ENCODE data around the gene RRN3. TPM values are rescaled to one million over a fixed set of nuclear protein-coding genes. Genes with fewer than 3 reads are reported as not detected.
A peak's percentile ranks its signal among the peaks of the same experiment; 100 is the strongest.
"Not testable (repeated sequence)": the region's sequence is repeated elsewhere in the genome, so short reads cannot be mapped to it uniquely, and the experiment has no call there.

RRN3 gene
- polyA plus RNA-seq, 4 donors = 12.5 to 37.9 (median 15.8) TPM

DNA sequence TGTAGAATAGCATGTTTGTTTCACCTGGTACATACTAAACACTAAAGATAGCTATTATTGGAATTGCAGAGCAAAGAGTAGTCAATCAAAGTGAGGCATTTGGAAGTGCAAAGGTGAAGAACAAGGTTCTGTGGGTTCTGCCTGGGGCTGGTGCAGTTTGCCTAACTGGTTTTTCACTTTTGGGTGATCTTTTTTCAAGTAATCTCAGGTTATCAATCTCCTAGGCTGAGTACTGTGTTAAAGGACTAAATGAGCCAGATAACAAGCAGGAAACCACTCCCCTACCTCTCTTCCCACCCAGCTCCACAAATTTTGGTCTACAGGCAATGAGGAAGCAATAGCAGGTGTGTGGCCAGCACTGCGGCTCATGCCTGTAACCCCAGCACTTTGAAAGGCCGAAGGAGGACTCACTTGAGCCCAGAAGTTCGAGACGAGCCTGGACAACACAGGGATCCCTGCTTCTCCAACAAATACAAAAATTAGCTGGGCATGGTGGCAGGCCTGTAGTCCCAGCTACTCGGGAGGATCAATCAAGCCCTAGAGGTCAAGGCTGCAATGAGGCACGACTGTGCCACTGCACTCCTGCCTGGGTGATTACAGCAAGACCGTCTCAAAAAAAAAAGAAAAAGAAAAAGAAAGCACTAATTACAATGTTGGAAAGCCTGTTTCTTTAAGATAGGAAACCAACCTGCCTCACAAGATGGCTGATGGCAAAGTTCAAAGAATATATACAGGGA is 36.2 kb downstream of the RRN3 start:
- WGBS, 3 donors = 21 to 58% (median 37%) methylated on average over 7 of the region's 7 CpGs
- FAIRE-seq (no peak), DNase-seq (peak; percentile 39 to 64)
- Histone ChIP-seq H3K4me3 (ENCODE audit: low read depth in 1 of 3, low read length in 3 of 3) (no peak overlapping the region), H3K9me3 (ENCODE audit: control insufficient read depth in 2 of 2, insufficient read depth in 1 of 2, low read depth in 1 of 2, low read length in 1 of 2) (no peaks in the 10 kb centered on the region), H3K36me3 (ENCODE audit: control insufficient read depth in 3 of 3, insufficient read depth in 2 of 3, low read depth in 1 of 3, low read length in 3 of 3) (peaks cover 8 to 20% (median 18%) of the 10 kb centered on the region in 3 donors), H3K27me3 (ENCODE audit: control insufficient read depth in 3 of 3, insufficient read depth in 3 of 3, low read length in 3 of 3) (no peaks in the 10 kb centered on the region), H3K4me1 (ENCODE audit: control insufficient read depth in 3 of 3, insufficient read depth in 2 of 3, low read depth in 1 of 3, low read length in 2 of 3) (peaks cover 0 to 13% (median 0%) of the 10 kb centered on the region in 3 donors), H3K27ac (ENCODE audit: low read depth in 1 of 3, low read length in 2 of 3) (peak overlapping the region in 2 of 3 donors; percentile 13 to 78)

GRCh38 chr16:15055141-15056053 is 38.7 kb downstream of the RRN3 start:
- peak overlapping the region; percentile 83 to 95 (median 88) for H3K4me3 ChIP-seq (ENCODE audit: low read depth in 1 of 3, low read length in 3 of 3)
- FAIRE-seq (no peak), DNase-seq (peak in 1 of 2 donors; percentile 20)
- WGBS, 3 donors = 3 to 4% (median 3%) methylated on average over 62 to 81 of the region's 81 CpGs
- H3K27me3 ChIP-seq (ENCODE audit: control insufficient read depth in 3 of 3, insufficient read depth in 3 of 3, low read length in 3 of 3) = no peaks in the 10 kb centered on the region
- H3K4me1 ChIP-seq (ENCODE audit: control insufficient read depth in 3 of 3, insufficient read depth in 2 of 3, low read depth in 1 of 3, low read length in 2 of 3) = peaks cover 0 to 13% (median 0%) of the 10 kb centered on the region in 3 donors
- H3K36me3 ChIP-seq (ENCODE audit: control insufficient read depth in 3 of 3, insufficient read depth in 2 of 3, low read depth in 1 of 3, low read length in 3 of 3) = peaks cover 0 to 6% (median 5%) of the 10 kb centered on the region in 3 donors
- H3K27ac ChIP-seq (ENCODE audit: low read depth in 1 of 3, low read length in 2 of 3) = peak overlapping the region in 1 of 3 donors; percentile 75
- H3K9me3 ChIP-seq (ENCODE audit: control insufficient read depth in 2 of 2, insufficient read depth in 1 of 2, low read depth in 1 of 2, low read length in 1 of 2) = no peaks in the 10 kb centered on the region

DNA sequence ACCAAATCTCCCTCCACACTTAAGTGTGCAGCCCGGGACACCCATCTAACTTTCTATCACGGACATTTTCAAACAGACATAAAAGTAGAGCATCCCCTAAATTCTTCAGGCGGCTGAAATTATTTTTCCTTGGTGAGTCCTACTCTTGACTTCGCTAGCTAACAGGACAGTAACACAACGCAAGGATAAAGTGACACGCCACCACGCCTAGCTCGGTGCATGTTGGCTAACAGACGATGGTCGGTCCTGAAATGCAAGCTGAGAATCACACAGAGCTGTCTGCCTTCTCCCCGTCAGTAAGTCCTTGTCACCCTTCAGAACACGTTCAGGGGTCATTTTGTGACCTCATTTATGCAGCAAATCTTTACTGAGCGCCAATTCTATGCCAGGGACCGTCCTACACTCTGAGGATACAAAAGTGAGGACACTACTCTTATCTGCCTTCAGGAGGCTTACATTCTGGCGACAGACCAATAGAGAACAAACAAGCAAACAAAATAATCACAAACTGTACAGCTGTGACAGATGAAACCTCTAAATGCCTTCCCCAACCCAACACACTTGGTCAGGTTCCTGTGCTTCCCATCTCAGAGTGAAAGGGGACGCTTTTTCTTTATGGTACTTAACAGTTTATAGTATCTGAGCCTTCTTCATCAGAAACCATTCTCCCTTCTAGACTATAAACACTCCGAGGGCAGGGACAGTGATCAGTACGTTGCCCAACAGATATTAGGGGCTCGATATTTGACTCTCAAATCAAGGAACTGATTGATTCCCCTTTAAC is 39.5 kb downstream of the RRN3 start:
- no peak for FAIRE-seq

DNA sequence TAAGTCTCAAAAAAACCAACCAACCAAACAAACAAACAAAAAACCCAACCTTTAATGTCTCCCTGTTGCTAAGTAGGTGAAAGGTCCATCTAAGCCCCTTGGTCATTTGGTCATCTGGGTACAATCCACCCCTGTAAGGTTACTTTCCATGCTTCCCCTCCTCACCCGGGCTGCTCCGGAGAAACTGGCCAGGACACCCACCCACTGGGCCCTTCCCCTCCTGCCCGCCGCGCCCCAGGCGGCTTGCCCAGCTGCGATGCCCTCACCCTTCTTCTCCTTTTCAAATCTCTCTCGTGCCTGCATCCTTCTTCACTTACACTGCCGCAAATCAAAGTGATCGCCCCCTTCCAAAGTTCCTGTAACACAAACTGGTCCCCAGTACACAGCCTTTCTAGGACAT is 40.2 kb downstream of the RRN3 start:
- FAIRE-seq (no peak), DNase-seq (no peak)
- Histone ChIP-seq H3K27me3 (ENCODE audit: control insufficient read depth in 3 of 3, insufficient read depth in 3 of 3, low read length in 3 of 3) (no peaks in the 10 kb centered on the region), H3K9me3 (ENCODE audit: control insufficient read depth in 2 of 2, insufficient read depth in 1 of 2, low read depth in 1 of 2, low read length in 1 of 2) (no peaks in the 10 kb centered on the region), H3K27ac (ENCODE audit: low read depth in 1 of 3, low read length in 2 of 3) (no peak overlapping the region), H3K4me1 (ENCODE audit: control insufficient read depth in 3 of 3, insufficient read depth in 2 of 3, low read depth in 1 of 3, low read length in 2 of 3) (peaks cover 0 to 13% (median 0%) of the 10 kb centered on the region in 3 donors), H3K36me3 (ENCODE audit: control insufficient read depth in 3 of 3, insufficient read depth in 2 of 3, low read depth in 1 of 3, low read length in 3 of 3) (no peaks in the 10 kb centered on the region), H3K4me3 (ENCODE audit: low read depth in 1 of 3, low read length in 3 of 3) (no peak overlapping the region)
- 88 to 93% (median 89%) methylated on average over 10 of the region's 10 CpGs for WGBS, 3 donors

More for the DNA sequence above, 39.5 kb downstream of the RRN3 start:
- peak overlapping the region in 2 of 3 donors; percentile 88 to 95 for H3K4me3 ChIP-seq (ENCODE audit: low read depth in 1 of 3, low read length in 3 of 3)
- H3K27ac ChIP-seq (ENCODE audit: low read depth in 1 of 3, low read length in 2 of 3) = no peak overlapping the region
- no peak for DNase-seq
- no peaks in the 10 kb centered on the region for H3K9me3 ChIP-seq (ENCODE audit: control insufficient read depth in 2 of 2, insufficient read depth in 1 of 2, low read depth in 1 of 2, low read length in 1 of 2)
- WGBS, 3 donors = 74 to 79% (median 77%) methylated on average over 19 of the region's 19 CpGs
- no peaks in the 10 kb centered on the region for H3K27me3 ChIP-seq (ENCODE audit: control insufficient read depth in 3 of 3, insufficient read depth in 3 of 3, low read length in 3 of 3)
- H3K4me1 ChIP-seq (ENCODE audit: control insufficient read depth in 3 of 3, insufficient read depth in 2 of 3, low read depth in 1 of 3, low read length in 2 of 3) = peaks cover 0 to 13% (median 0%) of the 10 kb centered on the region in 3 donors
- peaks cover 0 to 3% (median 3%) of the 10 kb centered on the region in 3 donors for H3K36me3 ChIP-seq (ENCODE audit: control insufficient read depth in 3 of 3, insufficient read depth in 2 of 3, low read depth in 1 of 3, low read length in 3 of 3)

- DNase-seq = no peak
- Histone ChIP-seq H3K27ac (ENCODE audit: low read depth in 1 of 3, low read length in 2 of 3) (no peak overlapping the region), H3K4me3 (ENCODE audit: low read depth in 1 of 3, low read length in 3 of 3) (no peak overlapping the region), H3K4me1 (ENCODE audit: control insufficient read depth in 3 of 3, insufficient read depth in 2 of 3, low read depth in 1 of 3, low read length in 2 of 3) (peaks cover 0 to 13% (median 0%) of the 10 kb centered on the region in 3 donors), H3K9me3 (ENCODE audit: control insufficient read depth in 2 of 2, insufficient read depth in 1 of 2, low read depth in 1 of 2, low read length in 1 of 2) (no peaks in the 10 kb centered on the region), H3K27me3 (ENCODE audit: control insufficient read depth in 3 of 3, insufficient read depth in 3 of 3, low read length in 3 of 3) (no peaks in the 10 kb centered on the region), H3K36me3 (ENCODE audit: control insufficient read depth in 3 of 3, insufficient read depth in 2 of 3, low read depth in 1 of 3, low read length in 3 of 3) (no peaks in the 10 kb centered on the region)
- 84 to 86% (median 86%) methylated on average over 10 of the region's 10 CpGs for WGBS, 3 donors
- no peak for FAIRE-seq
Measured at GRCh38 chr16:15052747-15053476, 41.2 kb downstream of the RRN3 start.

- WGBS, 3 donors = 95 to 99% (median 97%) methylated on average over 9 of the region's 9 CpGs
- DNase-seq (no peak), FAIRE-seq (no peak)
- Histone ChIP-seq H3K27me3 (ENCODE audit: control insufficient read depth in 3 of 3, insufficient read depth in 3 of 3, low read length in 3 of 3) (no peaks in the 10 kb centered on the region), H3K27ac (ENCODE audit: low read depth in 1 of 3, low read length in 2 of 3) (no peak overlapping the region), H3K4me1 (ENCODE audit: control insufficient read depth in 3 of 3, insufficient read depth in 2 of 3, low read depth in 1 of 3, low read length in 2 of 3) (peaks cover 0 to 8% (median 0%) of the 10 kb centered on the region in 3 donors), H3K9me3 (ENCODE audit: control insufficient read depth in 2 of 2, insufficient read depth in 1 of 2, low read depth in 1 of 2, low read length in 1 of 2) (no peaks in the 10 kb centered on the region), H3K4me3 (ENCODE audit: low read depth in 1 of 3, low read length in 3 of 3) (no peak overlapping the region), H3K36me3 (ENCODE audit: control insufficient read depth in 3 of 3, insufficient read depth in 2 of 3, low read depth in 1 of 3, low read length in 3 of 3) (peaks cover 0 to 11% (median 0%) of the 10 kb centered on the region in 3 donors)
Measured at GRCh38 chr16:15051387-15051951, 42.6 kb downstream of the RRN3 start.

GRCh38 chr16:15050440-15050839 is 43.6 kb downstream of the RRN3 start:
- not testable (repeated sequence) for H3K4me1 ChIP-seq (ENCODE audit: control insufficient read depth in 3 of 3, insufficient read depth in 2 of 3, low read depth in 1 of 3, low read length in 2 of 3); H3K9me3 ChIP-seq (ENCODE audit: control insufficient read depth in 2 of 2, insufficient read depth in 1 of 2, low read depth in 1 of 2, low read length in 1 of 2); H3K4me3 ChIP-seq (ENCODE audit: low read depth in 1 of 3, low read length in 3 of 3); DNase-seq; H3K27me3 ChIP-seq (ENCODE audit: control insufficient read depth in 3 of 3, insufficient read depth in 3 of 3, low read length in 3 of 3); FAIRE-seq; H3K27ac ChIP-seq (ENCODE audit: low read depth in 1 of 3, low read length in 2 of 3)
- peaks cover 0 to 18% (median 3%) of the 10 kb centered on the region in 3 donors for H3K36me3 ChIP-seq (ENCODE audit: control insufficient read depth in 3 of 3, insufficient read depth in 2 of 3, low read depth in 1 of 3, low read length in 3 of 3)
- 83 to 100% (median 98%) methylated on average over 1 of the region's 1 CpG for WGBS, 3 donors

All from small intestine (tissue), 7 donors.